Fibroblast of lung (primary cell): Measurements from ENCODE around the gene BACE1.

Experiments used
- CTCF ChIP-seq, 2 donors: IDR thresholded peaks in 1 of 2; conservative IDR thresholded peaks in 1 of 2; 1 replicate in 1 of 2; 2 replicates in 1 of 2; pipeline ENCODE4 v1.5.1; 2011 to 2012; ENCODE audit warnings: low read length in 2 of 2, control low read depth in 1 of 2, inconsistent platforms in 1 of 2, low read depth in 1 of 2, mild to moderate bottlenecking in 1 of 2
- EZH2 ChIP-seq: IDR thresholded peaks from 2 replicates; pipeline ENCODE4 v1.5.1; 2012; ENCODE audit warnings: low read length, control low read depth, mild to moderate bottlenecking; ENCODE audit errors: missing control alignments

- no peak for TF ChIP-seq CTCF (conservative IDR thresholded peaks at IDR 0.05 in 1 of 2, IDR thresholded peaks at IDR 0.05 in 1 of 2; ENCODE audit: low read depth in 1 of 2, low read length in 2 of 2)
- TF ChIP-seq EZH2, result no peak
Measured at GRCh38 chr11:117335399-117335798, 19.3 kb upstream of the BACE1 start.
